SH-SY5Y (cell line): ENCODE data around the gene PIK3IP1.

Experiments used
- GATA2 ChIP-seq: IDR thresholded peaks from 2 replicates; pipeline ENCODE4 v1.6.1; 2011; ENCODE audit warnings: mild to moderate bottlenecking, low read depth, low read length
- GATA3 ChIP-seq: IDR thresholded peaks from 2 replicates; pipeline ENCODE4 v1.6.1; 2011; ENCODE audit warnings: low read depth, mild to moderate bottlenecking, low read length, moderate library complexity

DNA sequence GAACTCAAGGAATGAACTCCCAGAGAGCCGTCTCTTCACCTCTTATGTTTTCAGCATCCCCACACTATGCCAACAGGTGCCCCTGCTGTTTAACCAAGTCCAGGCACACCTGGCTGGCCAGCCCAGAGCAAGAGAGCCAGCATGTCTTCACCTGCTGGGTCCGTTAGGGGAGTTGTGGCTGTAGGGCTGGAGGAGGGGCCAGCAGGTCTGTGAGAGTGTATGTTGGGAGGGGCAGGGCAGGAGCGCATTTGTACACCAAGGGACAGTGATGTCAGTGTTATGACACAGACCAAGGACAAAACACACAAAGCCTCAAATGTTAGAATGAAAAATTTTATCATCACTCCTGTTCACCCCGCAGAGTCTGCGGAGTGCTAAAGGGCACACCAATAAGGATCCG lies 48.1 kb upstream of the PIK3IP1 start:
- TF ChIP-seq GATA3, result no peak
- no peak for TF ChIP-seq GATA2
